PC-9 (cell line): ENCODE measurements around the gene ABHD1.

Source experiments
- EZH2 ChIP-seq: fragments of 200-600 bp; sonication (generic); IDR thresholded peaks from 2 replicates; pipeline ENCODE4 v1.8.0; 2017; ENCODE audit warnings: antibody characterized with exemption, low read depth
- TF ChIP-seq, protein P1 (sequence below): fragments of 200-600 bp; sonication (generic); conservative IDR thresholded peaks from 2 replicates; pipeline ENCODE4 v1.6.1; 2017; ENCODE audit warnings: mixed run types, antibody characterized with exemption, mild to moderate bottlenecking, moderate library complexity

GRCh38 chr2:27160191-27160590 is 36.6 kb downstream of the ABHD1 start:
- TF ChIP-seq, protein P1, sequence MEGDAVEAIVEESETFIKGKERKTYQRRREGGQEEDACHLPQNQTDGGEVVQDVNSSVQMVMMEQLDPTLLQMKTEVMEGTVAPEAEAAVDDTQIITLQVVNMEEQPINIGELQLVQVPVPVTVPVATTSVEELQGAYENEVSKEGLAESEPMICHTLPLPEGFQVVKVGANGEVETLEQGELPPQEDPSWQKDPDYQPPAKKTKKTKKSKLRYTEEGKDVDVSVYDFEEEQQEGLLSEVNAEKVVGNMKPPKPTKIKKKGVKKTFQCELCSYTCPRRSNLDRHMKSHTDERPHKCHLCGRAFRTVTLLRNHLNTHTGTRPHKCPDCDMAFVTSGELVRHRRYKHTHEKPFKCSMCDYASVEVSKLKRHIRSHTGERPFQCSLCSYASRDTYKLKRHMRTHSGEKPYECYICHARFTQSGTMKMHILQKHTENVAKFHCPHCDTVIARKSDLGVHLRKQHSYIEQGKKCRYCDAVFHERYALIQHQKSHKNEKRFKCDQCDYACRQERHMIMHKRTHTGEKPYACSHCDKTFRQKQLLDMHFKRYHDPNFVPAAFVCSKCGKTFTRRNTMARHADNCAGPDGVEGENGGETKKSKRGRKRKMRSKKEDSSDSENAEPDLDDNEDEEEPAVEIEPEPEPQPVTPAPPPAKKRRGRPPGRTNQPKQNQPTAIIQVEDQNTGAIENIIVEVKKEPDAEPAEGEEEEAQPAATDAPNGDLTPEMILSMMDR, result no peak
- TF ChIP-seq EZH2, result no peak
